Neural crest cell (in vitro differentiated cells): ENCODE measurements around the gene DBT. TPM values are rescaled to one million over a fixed set of nuclear protein-coding genes. Genes with fewer than 3 reads are reported as not detected.
"Not testable (repeated sequence)": the region's sequence is repeated elsewhere in the genome, so short reads cannot be mapped to it uniquely, and the experiment has no call there.

Experiments
- DNase-seq: peaks from one replicate; pipeline ENCODE4 v3.0.0; 2021; ENCODE audit warnings: low read depth, mixed read lengths, low spot score
- H3K27ac Mint-ChIP-seq: one replicate; pipeline ENCODE4 v1.8.0; 2021; ENCODE audit warnings: mild to moderate bottlenecking, mixed read lengths; ENCODE audit not compliant: unreplicated experiment
- H3K27me3 Mint-ChIP-seq: 2 replicates; pipeline ENCODE4 v1.8.0; 2021; ENCODE audit warnings: low read depth, mild to moderate bottlenecking, mixed read lengths
- H3K36me3 Mint-ChIP-seq: 2 replicates; pipeline ENCODE4 v1.8.0; 2021; ENCODE audit warnings: low read depth, mild to moderate bottlenecking, mixed read lengths
- H3K4me1 Mint-ChIP-seq: 2 replicates; pipeline ENCODE4 v1.8.0; 2021; ENCODE audit warnings: mixed read lengths
- H3K4me3 Mint-ChIP-seq: one replicate; pipeline ENCODE4 v1.8.0; 2021; ENCODE audit warnings: mild to moderate bottlenecking, mixed read lengths
- H3K9me3 Mint-ChIP-seq: 2 replicates; pipeline ENCODE4 v1.8.0; 2021; ENCODE audit warnings: mixed read lengths
- CTCF ChIP-seq: fragments of 200-600 bp; sonication (generic); conservative IDR thresholded peaks from 2 replicates; pipeline ENCODE4 v1.5.0; 2021; ENCODE audit warnings: antibody characterized with exemption, mild to moderate bottlenecking
- total RNA-seq: library from RNA; stranded (reverse); gene quantifications from 2 replicates; pipeline ENCODE4 v1.2.1, GENCODE V29; 2021

Gene DBT
- total RNA-seq, 1 donor from 2014 or later = 11.8 TPM

GRCh38 chr1:100249155-100249536, 488 bp downstream of the DBT start:
- TF ChIP-seq CTCF = no peak
- DNase-seq = no peak
- Mint-ChIP-seq H3K36me3 (peaks cover 3% of the 10 kb centered on the region), H3K27me3 (peaks cover 9% of the 10 kb centered on the region), H3K4me1 (peaks cover 9% of the 10 kb centered on the region), H3K27ac (no peak overlapping the region), H3K4me3 (no peak overlapping the region), H3K9me3 (no peaks in the 10 kb centered on the region)

GRCh38 chr1:100246738-100247137, 2.9 kb downstream of the DBT start:
- H3K27me3 Mint-ChIP-seq = no peaks in the 10 kb centered on the region
- DNase-seq = no peak
- no peaks in the 10 kb centered on the region for H3K9me3 Mint-ChIP-seq
- peaks cover 9% of the 10 kb centered on the region for H3K4me1 Mint-ChIP-seq
- peak overlapping the region; percentile 73 for H3K4me3 Mint-ChIP-seq
- TF ChIP-seq CTCF = no peak
- H3K27ac Mint-ChIP-seq = no peak overlapping the region
- H3K36me3 Mint-ChIP-seq = peaks cover 3% of the 10 kb centered on the region

- no peak for DNase-seq
- Mint-ChIP-seq H3K4me3 (no peak overlapping the region), H3K9me3 (no peaks in the 10 kb centered on the region), H3K4me1 (no peaks in the 10 kb centered on the region), H3K27ac (no peak overlapping the region), H3K36me3 (peaks cover 9% of the 10 kb centered on the region), H3K27me3 (no peaks in the 10 kb centered on the region)
- no peak for TF ChIP-seq CTCF
Measured at GRCh38 chr1:100240631-100241030, 9.0 kb downstream of the DBT start.

- Mint-ChIP-seq H3K27ac (no peak overlapping the region), H3K4me3 (no peak overlapping the region), H3K4me1 (no peaks in the 10 kb centered on the region), H3K9me3 (no peaks in the 10 kb centered on the region), H3K27me3 (no peaks in the 10 kb centered on the region), H3K36me3 (peaks cover 9% of the 10 kb centered on the region)
- no peak for TF ChIP-seq CTCF
- DNase-seq = no peak
Measured at GRCh38 chr1:100239961-100240360, 9.7 kb downstream of the DBT start.

GRCh38 chr1:100237091-100237490, 12.5 kb downstream of the DBT start:
- H3K4me3 Mint-ChIP-seq = no peak overlapping the region
- no peaks in the 10 kb centered on the region for H3K9me3 Mint-ChIP-seq
- no peak for TF ChIP-seq CTCF
- H3K36me3 Mint-ChIP-seq = peaks cover 12% of the 10 kb centered on the region
- no peak overlapping the region for H3K27ac Mint-ChIP-seq
- no peaks in the 10 kb centered on the region for H3K27me3 Mint-ChIP-seq
- no peaks in the 10 kb centered on the region for H3K4me1 Mint-ChIP-seq
- DNase-seq = no peak

- Mint-ChIP-seq H3K9me3 (no peaks in the 10 kb centered on the region), H3K4me1 (no peaks in the 10 kb centered on the region), H3K27me3 (no peaks in the 10 kb centered on the region), H3K4me3 (no peak overlapping the region), H3K36me3 (peaks cover 12% of the 10 kb centered on the region), H3K27ac (no peak overlapping the region)
- no peak for DNase-seq
- TF ChIP-seq CTCF = no peak
Measured at GRCh38 chr1:100234432-100234831, 15.2 kb downstream of the DBT start.

GRCh38 chr1:100233566-100233965, 16.1 kb downstream of the DBT start:
- H3K9me3 Mint-ChIP-seq, H3K27me3 Mint-ChIP-seq, H3K4me1 Mint-ChIP-seq, DNase-seq, H3K27ac Mint-ChIP-seq, H3K4me3 Mint-ChIP-seq: not testable (repeated sequence)
- H3K36me3 Mint-ChIP-seq = peaks cover 10% of the 10 kb centered on the region
